ENCODE results near the gene SNX33. TPM values are rescaled to one million over a fixed set of nuclear protein-coding genes. Genes with fewer than 3 reads are reported as not detected.
"Not testable (repeated sequence)": the region's sequence is repeated elsewhere in the genome, so short reads cannot be mapped to it uniquely, and the experiment has no call there.

Gene SNX33
- total and polyA plus RNA-seq, 2 donors (not counting 1 experiment from before 2014, with no cell fraction given) = 0.22 to 0.59 TPM

DNA sequence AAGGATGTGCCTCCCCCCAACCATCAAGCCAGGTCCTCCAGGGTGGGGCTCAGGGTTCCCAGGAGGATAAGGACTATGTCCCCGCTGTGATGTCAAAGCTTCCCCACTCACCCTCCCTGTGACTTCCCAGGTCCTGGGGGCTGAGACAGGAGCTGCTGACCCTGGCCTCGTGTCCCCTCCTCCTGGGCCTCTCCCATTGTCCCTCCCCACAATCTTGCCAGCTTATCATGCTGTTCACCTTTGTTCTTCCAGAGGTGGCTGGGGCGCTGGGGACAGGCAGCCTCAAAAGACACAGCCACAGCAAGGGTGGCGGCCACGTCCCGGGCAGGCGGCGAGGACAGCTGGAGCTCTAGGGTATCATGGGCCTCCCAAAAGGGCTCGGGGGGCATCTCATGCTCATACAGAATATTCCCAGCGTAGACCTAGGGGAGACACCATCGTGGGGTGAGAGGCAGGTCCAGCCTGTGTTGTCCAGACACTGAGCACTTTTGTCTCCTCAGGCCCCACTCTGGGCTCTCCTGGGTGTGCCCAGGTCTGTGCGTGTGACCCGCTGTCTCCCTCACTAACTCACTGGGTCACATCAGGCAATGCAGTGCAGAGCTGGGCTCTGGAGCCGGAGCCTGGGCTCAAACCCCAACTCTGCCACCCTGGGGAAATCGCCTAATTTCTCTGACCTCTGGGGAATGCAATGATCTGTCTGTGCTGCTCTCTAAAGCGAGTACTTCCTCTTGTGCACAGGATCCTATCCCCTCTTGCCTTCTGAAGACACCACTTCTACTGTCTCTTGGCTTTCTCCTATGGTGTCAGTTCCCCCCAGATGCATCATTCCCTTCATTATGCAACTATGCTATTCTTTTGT is 30.0 kb downstream of the SNX33 start:
- Histone ChIP-seq H3K4me2 (replicated peaks; ENCODE audit: low read depth, low read length, poor library complexity, severe bottlenecking) (no peak overlapping the region), H3K4me3 (ENCODE audit: control extremely low read depth in 1 of 5, extremely low read depth in 1 of 5, insufficient read depth in 1 of 5, low read depth in 2 of 5, low read length in 4 of 5) (no peak overlapping the region), H3K27me3 (replicated peaks in 1 of 4; ENCODE audit: control extremely low read depth in 1 of 4, control insufficient read depth in 3 of 4, insufficient read depth in 4 of 4, low read length in 3 of 4) (no peaks in the 10 kb centered on the region), H3K36me3 (replicated peaks in 1 of 2; ENCODE audit: control extremely low read depth in 1 of 2, control insufficient read depth in 1 of 2, extremely low read depth in 1 of 2, insufficient read depth in 2 of 2, low read length in 1 of 2) (no peaks in the 10 kb centered on the region), H3K9me3 (ENCODE audit: control extremely low read depth in 1 of 3, control insufficient read depth in 2 of 3, insufficient read depth in 1 of 3, low read length in 2 of 3) (no peaks in the 10 kb centered on the region), H3K79me2 (ENCODE audit: control insufficient read depth, insufficient read depth, low read length) (no peaks in the 10 kb centered on the region), H3K9ac (ENCODE audit: low read length) (no peak overlapping the region), H3K27ac (ENCODE audit: low read length in 2 of 2) (no peak overlapping the region), H4K20me1 (ENCODE audit: control insufficient read depth, insufficient read depth, low read length, poor library complexity, severe bottlenecking) (no peaks in the 10 kb centered on the region), H3K4me1 (ENCODE audit: control insufficient read depth in 2 of 2, insufficient read depth in 2 of 2, low read length in 2 of 2) (no peaks in the 10 kb centered on the region), H2AFZ (ENCODE audit: insufficient read depth, low read depth, low read length, poor library complexity, severe bottlenecking) (no peak overlapping the region)
- H3K4me1 Mint-ChIP-seq = peaks cover 4% of the 10 kb centered on the region
- no peak for TF ChIP-seq EZH2 (IDR thresholded peaks at IDR 0.05; ENCODE audit: borderline replicate concordance, insufficient read depth, low read depth, low read length, poor library complexity, severe bottlenecking)
- WGBS (ENCODE audit: insufficient coverage) = 75% methylated on average over 15 of the region's 16 CpGs
- no peak overlapping the region for H3K4me3 Mint-ChIP-seq
- CTCF ChIA-PET = interaction anchor here (1.1 kb wide), 2 partner anchors 169 to 176 kb away, joined by 3 read pairs; no protein-coding TSS in a partner anchor
- no peak for DNase-seq
- POLR2A ChIA-PET = no interaction called here
- ATAC-seq (ENCODE audit: low read depth) = no peak
- H3K9me3 Mint-ChIP-seq (ENCODE audit: insufficient read depth) = no peaks in the 10 kb centered on the region
- intact Hi-C loops (cut with micrococcal nuclease) = no loop called here
- H3K27ac Mint-ChIP-seq = no peak overlapping the region
- no peaks in the 10 kb centered on the region for H3K27me3 Mint-ChIP-seq

- CTCF ChIA-PET = interaction anchor here (1.1 kb wide), 2 partner anchors 170 to 177 kb away, joined by 3 read pairs; no protein-coding TSS in a partner anchor
- not testable (repeated sequence) for H3K9ac ChIP-seq (ENCODE audit: low read length); H3K27ac ChIP-seq (ENCODE audit: low read length in 2 of 2)
Measured at GRCh38 chr15:75678324-75678690, 30.6 kb downstream of the SNX33 start.

More at GRCh38 chr15:75678324-75678690, 30.6 kb downstream of the SNX33 start:
- H3K27me3 Mint-ChIP-seq; H3K36me3 ChIP-seq (replicated peaks in 1 of 2; ENCODE audit: control extremely low read depth in 1 of 2, control insufficient read depth in 1 of 2, extremely low read depth in 1 of 2, insufficient read depth in 2 of 2, low read length in 1 of 2); H2AFZ ChIP-seq (ENCODE audit: insufficient read depth, low read depth, low read length, poor library complexity, severe bottlenecking); H3K79me2 ChIP-seq (ENCODE audit: control insufficient read depth, insufficient read depth, low read length); H3K27me3 ChIP-seq (replicated peaks in 1 of 4; ENCODE audit: control extremely low read depth in 1 of 4, control insufficient read depth in 3 of 4, insufficient read depth in 4 of 4, low read length in 3 of 4); POLR2A ChIA-PET; H3K4me1 Mint-ChIP-seq; H3K4me3 ChIP-seq (ENCODE audit: control extremely low read depth in 1 of 5, extremely low read depth in 1 of 5, insufficient read depth in 1 of 5, low read depth in 2 of 5, low read length in 4 of 5); intact Hi-C loops (cut with micrococcal nuclease); H3K4me1 ChIP-seq (ENCODE audit: control insufficient read depth in 2 of 2, insufficient read depth in 2 of 2, low read length in 2 of 2); H3K9me3 Mint-ChIP-seq (ENCODE audit: insufficient read depth); DNase-seq; H3K4me3 Mint-ChIP-seq; H3K27ac Mint-ChIP-seq; H3K4me2 ChIP-seq (replicated peaks; ENCODE audit: low read depth, low read length, poor library complexity, severe bottlenecking); ATAC-seq (ENCODE audit: low read depth); H3K9me3 ChIP-seq (ENCODE audit: control extremely low read depth in 1 of 3, control insufficient read depth in 2 of 3, insufficient read depth in 1 of 3, low read length in 2 of 3); H4K20me1 ChIP-seq (ENCODE audit: control insufficient read depth, insufficient read depth, low read length, poor library complexity, severe bottlenecking): not testable (repeated sequence)
- WGBS (ENCODE audit: insufficient coverage) = 95% methylated on average over 2 of the region's 6 CpGs
